Measurements from ENCODE around the gene OXCT2.

The OXCT2 gene

DNA sequence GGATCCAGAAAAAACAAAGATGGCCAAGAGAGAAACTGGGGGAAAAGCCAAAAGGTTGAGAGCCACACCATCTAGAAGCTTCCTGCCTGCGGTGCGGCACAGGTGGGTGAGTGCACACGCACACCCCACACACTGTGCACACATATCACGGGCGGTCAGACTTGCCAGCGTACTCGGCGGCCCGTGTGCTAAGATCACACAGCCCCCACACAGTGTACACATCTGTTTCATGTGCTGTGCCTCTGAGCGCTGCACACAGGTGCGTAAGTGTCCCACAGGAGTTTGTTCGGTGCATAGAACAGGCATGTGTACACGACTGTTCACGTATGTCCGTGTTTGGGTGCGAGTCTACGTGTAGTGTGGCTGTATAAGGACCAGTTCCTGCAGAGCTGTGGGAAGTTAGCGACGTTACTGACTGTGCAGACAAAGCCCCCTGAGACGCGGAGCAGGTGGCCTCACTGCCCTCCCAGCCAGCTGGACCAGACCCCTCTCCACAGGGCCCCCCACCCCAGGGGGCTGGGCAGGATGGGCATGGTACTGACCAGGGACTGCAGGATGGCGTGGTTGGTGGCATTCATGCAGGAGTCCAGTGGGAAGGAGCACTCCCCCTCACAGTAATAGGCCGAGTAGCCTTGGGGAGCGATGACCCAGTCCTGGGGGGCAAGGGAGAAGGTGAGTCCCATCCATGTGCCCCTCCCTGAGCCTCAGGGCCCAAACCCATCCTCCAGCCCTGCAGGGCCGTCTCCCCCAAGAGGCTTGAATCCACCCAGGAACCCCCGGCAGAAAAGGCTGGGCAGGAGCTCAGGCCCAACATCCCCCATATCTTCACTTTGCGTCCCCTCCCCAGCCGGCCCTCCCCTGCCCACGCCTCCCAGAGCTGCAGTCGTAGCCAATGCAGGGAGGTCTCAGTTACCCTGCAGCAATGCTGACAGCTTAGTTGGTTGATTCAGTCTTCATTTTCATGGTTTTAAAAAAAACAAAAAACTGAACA, 8.3 kb downstream of the OXCT2 start:
- DNase-seq (ENCODE audit: low read depth in 3 of 3): no peak

DNA sequence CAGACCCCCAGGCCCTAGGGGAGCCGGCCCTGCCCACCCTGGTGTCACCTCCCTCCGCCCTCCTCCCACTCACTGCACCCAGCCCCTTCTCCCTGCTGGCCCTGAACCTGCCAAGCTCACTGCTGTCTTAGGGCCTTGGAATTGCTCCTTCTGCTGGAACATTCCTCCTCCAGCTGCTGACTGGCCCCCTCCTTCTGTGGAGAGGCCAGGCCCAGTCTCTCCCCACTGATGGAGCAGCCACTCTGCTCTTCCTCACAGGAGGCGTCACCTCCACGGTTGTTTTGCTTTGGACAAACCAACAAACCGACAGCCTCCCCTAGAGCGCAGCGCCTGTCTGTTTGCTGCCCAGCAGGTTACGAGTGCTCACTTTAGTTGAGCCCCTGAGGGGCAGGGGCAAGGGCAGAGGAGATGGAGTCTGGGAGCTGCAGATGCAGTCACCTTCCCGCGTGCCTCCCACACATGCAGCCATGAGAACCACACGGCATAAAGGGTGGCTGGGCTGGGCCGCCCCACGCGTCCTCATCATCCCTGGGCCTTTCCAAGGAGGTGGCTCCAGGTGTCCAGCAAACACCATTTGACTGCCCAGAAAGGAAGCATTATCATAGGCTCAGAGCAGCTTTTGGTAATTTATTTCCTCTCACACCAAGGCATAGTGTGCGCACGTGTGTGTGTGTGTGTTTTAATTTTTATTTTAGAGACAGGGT, 9.4 kb downstream of the OXCT2 start:
- no peak for DNase-seq (ENCODE audit: low read depth in 3 of 3)

DNA sequence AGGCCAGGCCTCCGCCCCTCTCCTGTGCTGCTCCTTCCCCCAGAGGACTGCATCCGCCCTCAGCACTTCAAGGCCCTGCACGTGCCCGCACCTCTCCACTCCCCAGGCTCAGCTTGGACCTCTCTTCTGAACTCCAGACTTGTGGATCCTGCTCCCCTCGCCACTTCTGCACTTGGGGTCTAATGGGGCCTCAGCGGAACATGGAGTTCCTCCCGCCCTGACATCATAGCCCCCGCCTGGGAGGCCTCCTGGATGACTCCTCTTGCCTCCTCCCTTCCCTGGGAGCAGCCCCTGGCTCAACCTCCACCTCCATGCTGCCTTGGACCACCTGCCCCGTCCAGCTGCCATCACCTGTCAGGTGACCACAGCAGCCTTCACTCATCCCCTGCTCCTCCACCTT, 10.1 kb downstream of the OXCT2 start:
- no peak for DNase-seq (ENCODE audit: low read depth in 3 of 3)

DNA sequence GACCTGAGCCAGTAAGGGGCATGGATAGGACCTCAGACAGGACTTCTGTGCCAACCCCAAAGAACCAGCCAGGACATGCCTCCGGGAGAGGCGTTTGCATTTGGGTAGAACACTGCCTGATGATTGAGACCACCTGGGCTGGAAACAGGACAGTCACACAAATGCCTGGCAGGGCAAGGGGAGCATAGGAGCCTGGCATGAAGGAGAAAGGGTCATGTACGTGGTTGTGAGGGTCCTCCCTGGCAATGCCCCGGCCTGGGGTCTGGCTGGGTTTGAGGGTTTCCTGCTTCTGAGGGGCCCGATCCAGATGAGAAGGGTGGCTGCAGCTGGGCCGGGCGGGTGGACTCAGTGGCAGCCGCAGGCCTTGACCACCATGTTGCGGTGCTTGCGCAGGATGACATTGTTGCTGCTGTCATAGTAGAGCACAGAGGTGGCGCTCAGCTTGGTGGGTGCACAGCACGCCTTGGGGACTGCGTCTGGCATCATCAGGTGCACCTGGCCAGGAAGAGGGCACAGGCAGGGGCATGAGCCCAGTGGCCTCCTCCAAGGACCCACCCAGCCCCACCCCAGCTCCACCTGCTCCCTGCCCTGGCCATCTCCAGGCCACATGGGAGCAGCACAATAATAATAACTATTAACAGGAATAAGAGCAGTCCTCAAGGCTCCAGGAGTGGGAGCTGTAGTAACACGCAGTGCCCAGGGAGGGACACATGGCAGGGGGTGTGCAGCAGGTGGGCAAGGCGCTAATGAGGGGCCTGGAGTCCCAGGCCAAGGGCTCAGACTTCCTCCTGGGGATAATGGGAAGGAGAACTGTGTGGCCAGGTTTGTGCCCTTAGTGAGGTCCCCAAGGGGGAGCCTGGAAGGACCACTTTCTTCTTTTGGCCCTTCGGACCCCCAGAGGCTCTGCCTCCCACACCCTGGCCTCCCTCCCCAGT, 10.8 kb downstream of the OXCT2 start:
- no peak for DNase-seq (ENCODE audit: low read depth in 3 of 3)

DNA sequence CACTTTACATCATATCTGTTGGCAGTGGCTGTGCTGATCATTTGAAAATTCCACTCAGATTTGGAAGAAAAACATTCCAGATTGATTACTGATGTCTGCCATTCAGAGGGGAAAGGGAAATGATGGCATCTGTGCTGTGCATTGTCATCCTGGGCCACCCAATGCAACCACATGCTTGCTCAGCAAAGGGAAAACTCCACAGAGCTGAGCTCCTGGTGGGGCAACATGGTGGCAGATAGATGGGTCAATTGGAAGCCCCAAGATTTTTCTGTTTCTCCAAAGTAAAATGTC, 11.8 kb downstream of the OXCT2 start:
- DNase-seq (ENCODE audit: low read depth in 3 of 3): no peak

DNA sequence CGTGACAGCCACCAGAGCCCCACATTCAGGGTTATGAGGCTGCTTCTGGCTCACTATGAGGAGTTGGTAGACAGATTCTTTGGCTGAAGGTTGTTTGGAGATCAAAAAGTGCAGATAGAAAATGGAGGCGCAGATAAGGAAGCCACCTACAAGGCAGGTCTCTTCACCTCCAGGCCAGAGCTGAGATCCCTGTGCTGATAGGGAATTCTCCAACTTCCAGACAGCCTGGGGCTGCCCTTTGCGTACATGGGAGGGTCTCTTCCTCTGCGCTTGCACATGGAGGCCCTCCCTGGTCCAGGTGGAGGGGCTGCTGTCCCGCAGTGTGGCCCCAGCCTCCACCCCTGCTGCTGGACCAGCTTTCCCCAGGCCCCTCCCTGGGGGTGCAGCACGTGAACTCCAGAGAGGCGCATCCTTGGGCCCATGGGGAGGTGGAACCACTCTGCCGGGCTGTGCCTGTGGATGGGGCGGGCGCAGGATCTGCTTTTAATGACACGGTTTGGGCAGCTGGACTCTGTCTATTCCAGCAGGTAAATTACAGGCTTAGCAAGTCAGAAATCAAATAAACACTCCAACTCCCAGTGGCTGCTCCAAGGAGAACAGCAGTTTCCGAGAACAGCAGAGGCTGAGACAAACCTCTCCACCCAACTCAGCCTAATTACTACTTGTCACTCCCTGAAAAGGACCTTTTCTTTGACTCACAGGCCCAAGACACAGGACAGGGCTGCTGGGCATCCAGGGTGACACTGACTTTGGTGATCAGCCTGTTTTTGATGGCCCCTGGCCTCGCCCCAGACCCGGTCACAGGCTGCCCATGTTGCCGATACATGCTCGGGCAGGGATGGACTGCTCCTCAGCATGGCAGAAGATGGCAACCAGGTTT, 12.4 kb downstream of the OXCT2 start:
- DNase-seq (ENCODE audit: low read depth in 3 of 3): no peak

DNA sequence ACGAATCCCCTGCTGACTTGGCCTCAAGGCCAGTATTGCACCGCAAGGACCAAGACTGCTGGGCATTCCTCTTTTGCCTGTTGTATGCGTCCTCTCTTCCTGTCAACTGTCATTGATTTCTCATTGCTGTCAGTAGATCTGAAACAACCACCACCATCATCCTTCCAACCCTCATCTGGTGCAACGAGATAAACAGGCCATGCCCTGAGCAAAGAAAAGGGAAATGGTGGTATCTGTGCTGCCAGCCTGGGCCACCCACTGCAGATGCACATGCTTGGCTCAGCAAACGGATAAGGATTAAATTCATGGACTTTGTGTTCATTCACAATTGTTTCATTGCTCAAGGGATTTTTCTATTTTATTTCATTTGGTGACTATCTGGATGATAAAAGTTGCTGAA, 13.6 kb downstream of the OXCT2 start:
- DNase-seq (ENCODE audit: low read depth in 3 of 3): no peak

DNA sequence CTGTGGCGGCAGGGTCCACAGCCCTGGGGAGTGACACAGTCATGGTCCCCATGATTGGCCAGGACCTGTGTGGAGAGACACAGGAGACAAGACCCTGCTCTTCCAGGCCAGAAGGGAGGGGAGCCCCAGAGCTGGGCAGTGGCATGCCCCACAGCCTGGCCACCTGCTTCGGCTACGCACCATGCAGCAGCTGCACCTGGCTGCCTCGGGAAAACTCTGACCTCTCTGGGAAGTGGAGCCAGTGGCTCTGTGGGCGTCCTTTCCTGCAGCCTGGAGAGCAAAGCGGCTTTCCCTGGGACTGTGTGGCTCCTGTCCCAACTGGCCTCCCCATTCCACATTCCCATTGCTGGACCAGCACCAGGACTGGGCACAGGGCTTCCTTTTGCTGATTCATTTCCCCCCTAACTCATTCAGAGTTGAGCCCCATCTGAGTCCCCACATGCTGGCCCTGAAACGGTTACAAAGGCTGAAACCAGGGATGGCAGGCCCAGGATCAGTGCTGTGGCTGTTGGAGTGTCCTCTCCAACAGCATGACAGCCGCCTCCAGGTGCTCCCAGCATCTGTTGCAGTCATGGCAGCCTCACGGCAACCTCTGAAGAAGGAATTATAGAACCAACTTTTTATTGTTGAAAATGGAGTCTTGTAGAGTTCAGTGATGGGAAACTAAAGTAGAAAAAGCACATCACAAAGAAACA, 15.0 kb downstream of the OXCT2 start:
- DNase-seq (ENCODE audit: low read depth in 3 of 3): no peak

DNA sequence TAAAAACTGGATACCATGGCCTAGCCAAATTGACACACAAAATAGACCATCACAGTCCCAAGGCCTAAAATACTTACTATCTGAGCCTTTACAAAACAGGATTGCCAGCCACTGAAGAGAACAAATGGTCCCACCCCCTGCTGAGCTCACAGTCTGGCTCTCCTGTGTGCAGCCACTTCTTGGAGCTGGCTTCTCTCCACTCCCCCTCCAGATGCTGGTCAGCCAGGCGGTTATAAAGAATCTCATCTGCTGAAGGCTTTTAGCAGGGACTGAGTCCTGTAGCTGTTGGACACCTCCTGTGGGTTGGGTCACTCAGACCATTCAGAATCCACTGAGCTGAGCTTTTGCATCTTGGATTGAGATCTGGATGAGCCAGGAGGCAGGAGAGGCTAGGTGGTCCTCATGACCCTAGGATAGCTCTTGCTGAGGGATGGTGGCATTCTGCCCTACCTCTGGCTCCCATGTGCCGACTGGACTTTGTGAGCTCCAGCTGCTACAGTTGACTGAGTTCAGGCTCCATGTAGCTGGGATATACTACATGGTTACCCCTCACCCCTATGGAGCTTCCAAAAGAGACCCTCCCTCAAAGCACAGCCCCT, 16.1 kb downstream of the OXCT2 start:
- no peak for DNase-seq (ENCODE audit: low read depth in 3 of 3)

DNA sequence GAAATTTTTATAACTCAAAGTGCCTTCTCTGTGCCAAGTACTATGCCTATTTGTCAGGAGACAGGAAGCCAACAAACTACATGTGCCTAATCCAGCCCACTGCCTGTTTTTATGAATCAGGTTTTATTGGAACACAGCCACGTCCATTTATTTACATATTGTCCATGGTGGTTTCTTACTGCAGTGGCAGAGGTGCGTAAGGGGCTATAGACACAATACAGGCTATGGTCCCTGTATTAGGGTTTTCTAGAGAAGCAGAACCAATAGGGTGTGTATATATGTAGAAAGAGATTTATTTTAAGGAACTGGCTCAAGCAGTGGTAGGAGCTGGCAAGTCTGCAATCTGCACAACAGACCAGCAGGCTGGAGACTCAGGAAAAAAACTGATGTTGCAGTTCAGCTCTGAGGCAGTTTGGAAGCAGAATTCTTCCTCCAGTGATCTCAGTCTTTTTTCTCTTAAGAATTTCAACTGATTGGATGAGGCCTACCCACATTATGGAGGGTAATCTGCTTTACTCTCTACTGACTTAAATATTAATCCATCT, 17.1 kb downstream of the OXCT2 start:
- no peak for DNase-seq (ENCODE audit: low read depth in 3 of 3)

DNA sequence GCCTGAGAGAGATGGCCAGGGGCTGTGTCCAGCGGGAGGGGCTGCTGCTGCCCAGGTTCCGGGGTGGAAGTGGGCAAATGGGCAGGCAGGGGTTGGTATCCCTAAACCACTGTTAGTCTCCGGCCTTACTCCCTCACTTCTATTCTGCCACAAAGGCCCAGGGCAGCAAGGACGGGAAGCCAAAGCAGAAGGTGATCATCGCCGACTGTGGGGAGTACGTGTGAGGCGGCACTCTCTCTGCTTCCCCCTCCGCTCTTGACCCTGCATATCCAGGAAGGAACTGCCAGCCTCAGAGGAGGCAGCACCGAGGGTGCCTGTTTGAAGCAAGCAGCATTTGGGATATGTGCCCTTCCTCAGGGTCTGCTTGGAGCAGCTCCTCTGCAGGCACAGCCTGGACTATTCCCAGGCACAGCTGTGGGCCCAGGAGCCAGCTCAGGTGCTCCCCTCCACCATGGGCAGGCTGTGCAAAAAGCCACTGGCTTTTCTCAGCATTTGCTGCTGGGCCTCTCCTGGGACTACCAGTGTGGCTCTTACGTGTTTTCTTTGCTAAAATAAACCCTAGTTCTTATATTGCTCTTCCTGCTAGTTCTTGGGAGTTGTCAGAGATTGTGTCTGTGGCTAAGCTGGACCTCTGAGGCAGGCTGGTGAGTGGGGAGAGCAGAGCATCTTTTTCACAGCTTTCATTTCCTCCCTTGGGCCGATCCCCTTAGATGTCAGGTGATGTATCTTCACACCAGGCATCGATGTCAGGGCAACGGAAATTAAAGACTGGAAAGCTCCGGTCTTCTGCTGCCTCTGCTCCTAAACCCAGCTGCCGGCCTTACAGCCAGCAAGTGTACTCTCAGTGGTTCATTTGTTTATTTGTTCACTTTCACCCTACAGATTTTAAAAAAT, 17.8 kb downstream of the OXCT2 start:
- no peak for DNase-seq (ENCODE audit: low read depth in 3 of 3)

DNA sequence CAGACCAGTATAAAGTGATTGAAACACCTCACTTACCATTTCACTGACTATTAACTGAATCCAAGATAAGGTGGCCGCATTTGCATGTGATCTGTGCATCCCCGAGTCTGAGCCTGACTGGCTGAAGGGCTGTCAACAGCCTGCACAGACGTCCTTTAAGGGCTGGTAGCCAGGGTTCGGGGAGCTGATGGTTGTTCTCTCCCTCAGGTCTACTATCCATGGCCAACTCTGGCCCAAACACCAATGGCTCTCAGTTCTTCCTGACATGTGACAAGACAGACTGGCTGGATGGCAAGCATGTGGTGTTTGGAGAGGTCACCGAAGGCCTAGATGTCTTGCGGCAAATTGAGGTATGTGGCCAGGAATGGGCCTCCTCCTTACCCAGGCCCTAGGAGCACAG, 18.4 kb downstream of the OXCT2 start:
- no peak for DNase-seq (ENCODE audit: low read depth in 3 of 3)

DNA sequence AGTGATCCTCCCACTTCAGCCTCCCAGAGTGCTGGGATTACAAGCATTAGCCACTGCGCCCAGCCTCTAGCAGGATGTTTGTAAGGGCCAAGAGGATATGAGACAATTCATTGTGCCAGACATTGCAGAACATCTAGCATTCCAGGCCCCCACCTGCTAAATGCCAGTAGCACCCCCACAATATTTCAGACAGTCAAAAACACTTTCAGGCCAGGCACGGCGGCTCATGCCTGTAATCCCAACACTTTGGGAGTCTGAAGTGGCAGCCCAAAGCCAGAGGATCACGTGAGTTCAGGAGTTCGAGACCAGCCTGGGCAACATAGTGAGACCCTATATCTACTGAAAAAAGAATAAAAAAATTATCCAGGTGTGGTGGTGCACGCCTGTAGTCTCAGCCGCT, 19.6 kb downstream of the OXCT2 start:
- no peak for DNase-seq (ENCODE audit: low read depth in 3 of 3)

DNA sequence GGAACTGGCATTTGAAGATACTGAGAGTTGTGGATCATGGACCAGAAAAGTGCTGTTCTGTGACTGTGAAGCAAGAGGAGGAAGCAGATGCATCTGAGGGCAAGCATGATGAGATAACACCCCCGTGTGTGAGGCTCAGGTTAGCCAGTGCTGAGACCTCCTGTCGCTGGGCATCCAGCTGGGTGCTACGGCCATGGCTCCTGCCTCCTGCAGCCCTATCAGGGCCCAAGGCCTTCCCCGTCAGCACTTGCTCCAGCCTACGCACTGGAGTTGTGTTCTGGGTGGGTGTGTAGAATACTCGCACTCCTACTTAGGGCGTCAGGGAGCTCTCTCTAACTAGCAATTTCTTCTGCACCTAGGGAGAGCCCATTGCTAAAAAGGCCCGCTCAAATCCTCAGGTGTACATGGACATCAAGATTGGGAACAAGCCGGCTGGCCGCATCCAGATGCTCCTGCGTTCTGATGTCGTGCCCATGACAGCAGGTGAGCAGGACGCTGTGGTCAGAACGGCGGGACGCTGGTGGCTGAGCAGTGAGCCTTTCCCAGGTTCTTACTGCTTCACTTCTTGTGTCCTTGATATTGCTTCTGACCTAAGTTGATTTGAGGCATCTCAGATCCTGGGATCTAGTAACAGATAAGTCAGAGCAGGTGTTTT, 26.0 kb downstream of the OXCT2 start:
- no peak for DNase-seq (ENCODE audit: low read depth in 3 of 3)

DNA sequence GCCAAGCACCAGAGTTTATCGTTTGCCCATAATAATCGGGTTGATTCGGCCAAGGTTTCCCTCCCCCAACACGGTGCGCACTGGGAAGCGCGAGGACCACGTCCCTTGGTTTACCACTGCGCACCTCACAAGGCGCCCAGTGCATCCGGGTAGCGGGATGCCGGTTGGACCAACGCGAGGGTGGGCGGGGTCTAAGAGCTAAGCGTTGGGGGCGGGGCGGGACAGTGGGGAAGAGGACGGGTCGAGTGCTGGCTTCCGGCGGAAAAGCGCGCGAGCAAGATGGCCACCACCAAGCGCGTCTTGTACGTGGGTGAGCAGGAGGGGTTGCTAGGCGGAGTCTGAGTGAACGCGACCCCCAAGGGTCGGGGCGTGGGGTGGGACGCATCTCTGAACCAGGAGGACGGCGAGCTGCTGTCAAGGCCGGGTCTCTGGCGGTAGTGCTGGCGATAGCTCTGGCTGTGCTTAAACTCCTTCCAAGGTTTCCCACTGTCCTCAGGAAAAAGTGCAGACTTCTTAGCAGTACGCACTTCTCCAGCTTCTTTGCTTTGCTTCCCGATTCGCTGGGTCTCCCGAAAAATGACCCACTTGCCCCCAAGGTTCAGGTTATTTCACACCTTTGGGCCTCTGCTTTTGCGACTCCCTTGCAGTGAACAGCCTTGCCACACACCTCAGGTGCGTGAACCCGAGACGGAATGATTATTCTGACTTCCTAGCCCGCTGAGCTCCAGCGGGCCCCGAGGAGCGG, 32.4 kb downstream of the OXCT2 start, which contains the start of gene PPIE:
TSS of gene PPIE (plus strand) at position 261 of the 745 bp plus-strand sequence. CDS start at position 280, 19 bp downstream.
- peak; percentile 92 to 97 (median 93) for DNase-seq (ENCODE audit: low read depth in 3 of 3)

DNA sequence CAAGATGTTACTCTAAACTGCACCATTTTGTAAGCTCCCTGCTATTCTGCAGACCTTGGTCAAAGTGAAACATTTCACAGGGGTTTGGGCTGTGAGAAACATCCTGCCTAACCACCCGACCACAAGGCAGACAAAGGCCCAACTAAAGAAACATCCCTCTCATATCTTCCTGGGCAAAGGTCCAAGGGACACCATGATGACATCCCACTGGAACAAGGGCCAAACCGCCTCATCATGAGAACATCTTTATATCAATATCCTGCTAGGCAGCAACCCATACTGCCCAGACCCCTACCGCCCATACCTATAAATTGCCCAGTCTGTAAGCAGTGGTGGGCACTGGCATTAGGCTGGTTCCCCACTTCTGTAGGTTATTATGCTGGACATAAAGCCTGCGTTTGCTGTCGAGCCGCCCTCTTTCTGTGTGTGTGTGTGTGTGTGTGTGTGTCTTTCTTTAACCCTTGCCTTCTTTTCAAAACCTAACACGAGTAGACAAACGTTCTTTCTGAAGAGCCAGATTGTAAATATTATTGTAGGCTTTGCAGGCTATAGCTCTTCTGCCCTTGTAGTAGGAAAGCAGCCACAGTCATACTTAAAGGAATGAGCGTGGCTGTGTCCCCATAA, 33.5 kb downstream of the OXCT2 start:
- no peak for DNase-seq (ENCODE audit: low read depth in 3 of 3)

DNA sequence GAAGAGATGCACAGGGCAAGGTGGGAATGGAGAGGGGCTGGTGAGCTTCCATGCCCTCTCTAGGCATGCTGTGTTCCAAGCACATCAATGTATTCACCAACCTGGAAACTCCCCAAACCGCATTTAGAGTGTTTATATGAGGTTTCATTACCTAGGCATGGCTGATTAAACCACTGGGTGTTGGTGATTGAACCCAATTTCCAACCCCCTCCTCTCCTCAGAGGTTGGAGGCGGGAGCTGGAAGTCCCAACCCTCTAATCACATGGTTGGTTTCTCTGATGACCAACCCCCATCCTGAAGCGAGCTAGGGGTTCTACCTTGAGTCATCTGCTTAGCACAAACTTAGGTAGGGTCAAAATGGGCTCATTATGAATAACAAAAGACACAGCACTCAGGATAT, 35.4 kb downstream of the OXCT2 start:
- no peak for DNase-seq (ENCODE audit: low read depth in 3 of 3)

Data from stimulated activated CD4-positive, alpha-beta T cell treated with anti-CD3 and anti-CD28 coated beads, TNF-alpha, amount 100 ng/mL, for 4 hours (primary cell).